Stomach smooth muscle (tissue), 2 donors: ENCODE data around the gene PPP2R5C.

Experiments
- H3K27ac ChIP-seq: one replicate; pipeline ENCODE4 v1.7.0; 2013; ENCODE audit warnings: mild to moderate bottlenecking, low read length, inconsistent platforms
- H3K27me3 ChIP-seq, 2 donors: one replicate each; pipeline ENCODE4 v1.7.0; 2013; ENCODE audit warnings: low read length in 2 of 2; ENCODE audit not compliant: insufficient read depth in 2 of 2, control insufficient read depth in 1 of 2
- H3K36me3 ChIP-seq, 2 donors: one replicate each; pipeline ENCODE4 v1.7.0; 2013; ENCODE audit warnings: low read length in 2 of 2; ENCODE audit not compliant: control insufficient read depth in 2 of 2, insufficient read depth in 2 of 2
- H3K4me1 ChIP-seq: one replicate; pipeline ENCODE4 v1.7.0; 2013; ENCODE audit warnings: low read length; ENCODE audit not compliant: control insufficient read depth, insufficient read depth
- H3K4me3 ChIP-seq, 2 donors: one replicate each; pipeline ENCODE4 v1.7.0; 2013; ENCODE audit warnings: low read length in 2 of 2
- H3K9ac ChIP-seq, 2 donors: one replicate each; pipeline ENCODE4 v1.7.0; 2013; ENCODE audit warnings: low read length in 2 of 2, mild to moderate bottlenecking in 1 of 2
- H3K9me3 ChIP-seq, 2 donors: one replicate each; pipeline ENCODE4 v1.7.0; 2013; ENCODE audit warnings: low read length in 2 of 2; ENCODE audit not compliant: control insufficient read depth in 2 of 2
- donor health status: healthy.
- donor health status: Pancreatic carcinoma.

PPP2R5C gene

GRCh38 chr14:101906645-101907044, 145.1 kb downstream of the PPP2R5C start:
- Histone ChIP-seq H3K27me3 (no peaks in the 10 kb centered on the region), H3K36me3 (peaks cover 48 to 55% of the 10 kb centered on the region in 2 donors), H3K4me1 (no peaks in the 10 kb centered on the region), H3K27ac (no peak overlapping the region), H3K9ac (no peak overlapping the region), H3K4me3 (no peak overlapping the region), H3K9me3 (no peaks in the 10 kb centered on the region)

- no peak overlapping the region for H3K27ac ChIP-seq
- no peak overlapping the region for H3K4me3 ChIP-seq
- H3K9me3 ChIP-seq, result no peaks in the 10 kb centered on the region
- H3K4me1 ChIP-seq, result no peaks in the 10 kb centered on the region
- no peaks in the 10 kb centered on the region for H3K27me3 ChIP-seq
- H3K36me3 ChIP-seq, result peaks cover 41 to 46% of the 10 kb centered on the region in 2 donors
- no peak overlapping the region for H3K9ac ChIP-seq
These were observed 146.1 kb downstream of the PPP2R5C start for GRCh38 chr14:101907619-101908018.

GRCh38 chr14:101908795-101909194, 147.3 kb downstream of the PPP2R5C start:
- Histone ChIP-seq H3K36me3 (peaks cover 39 to 47% of the 10 kb centered on the region in 2 donors), H3K9ac (no peak overlapping the region), H3K4me3 (no peak overlapping the region), H3K27me3 (no peaks in the 10 kb centered on the region), H3K9me3 (no peaks in the 10 kb centered on the region), H3K4me1 (no peaks in the 10 kb centered on the region), H3K27ac (no peak overlapping the region)

GRCh38 chr14:101909371-101910096, 148.0 kb downstream of the PPP2R5C start:
- peaks cover 39 to 49% of the 10 kb centered on the region in 2 donors for H3K36me3 ChIP-seq

GRCh38 chr14:101912841-101913240, 151.3 kb downstream of the PPP2R5C start:
- peaks cover 31 to 33% of the 10 kb centered on the region in 2 donors for H3K36me3 ChIP-seq
- peaks cover 10% of the 10 kb centered on the region for H3K4me1 ChIP-seq
- H3K9ac ChIP-seq, result no peak overlapping the region
- H3K4me3 ChIP-seq, result no peak overlapping the region
- no peaks in the 10 kb centered on the region for H3K27me3 ChIP-seq
- no peaks in the 10 kb centered on the region for H3K9me3 ChIP-seq
- no peak overlapping the region for H3K27ac ChIP-seq

More at GRCh38 chr14:101909371-101910096, 148.0 kb downstream of the PPP2R5C start:
- H3K9me3 ChIP-seq, result no peaks in the 10 kb centered on the region
- H3K4me3 ChIP-seq, result no peak overlapping the region
- H3K4me1 ChIP-seq, result no peaks in the 10 kb centered on the region
- H3K9ac ChIP-seq, result no peak overlapping the region
- H3K27me3 ChIP-seq, result no peaks in the 10 kb centered on the region
- H3K27ac ChIP-seq, result no peak overlapping the region

GRCh38 chr14:101914083-101914482, 152.6 kb downstream of the PPP2R5C start:
- Histone ChIP-seq H3K27me3 (no peaks in the 10 kb centered on the region), H3K4me3 (no peak overlapping the region), H3K27ac (no peak overlapping the region), H3K9ac (no peak overlapping the region), H3K36me3 (peaks cover 26 to 34% of the 10 kb centered on the region in 2 donors), H3K4me1 (peaks cover 11% of the 10 kb centered on the region), H3K9me3 (no peaks in the 10 kb centered on the region)

GRCh38 chr14:101915871-101916815, 154.6 kb downstream of the PPP2R5C start:
- Histone ChIP-seq H3K27ac (no peak overlapping the region), H3K36me3 (peaks cover 22 to 23% of the 10 kb centered on the region in 2 donors), H3K4me3 (no peak overlapping the region), H3K4me1 (peaks cover 11% of the 10 kb centered on the region), H3K27me3 (no peaks in the 10 kb centered on the region), H3K9me3 (no peaks in the 10 kb centered on the region), H3K9ac (no peak overlapping the region)

- Histone ChIP-seq H3K36me3 (peaks cover 22 to 23% of the 10 kb centered on the region in 2 donors), H3K9ac (no peak overlapping the region), H3K27ac (no peak overlapping the region), H3K4me1 (peaks cover 11% of the 10 kb centered on the region), H3K4me3 (no peak overlapping the region), H3K27me3 (no peaks in the 10 kb centered on the region), H3K9me3 (no peaks in the 10 kb centered on the region)
These were observed 155.4 kb downstream of the PPP2R5C start for GRCh38 chr14:101916816-101917412.

GRCh38 chr14:101917413-101918017, 156.0 kb downstream of the PPP2R5C start:
- Histone ChIP-seq H3K36me3 (peaks cover 22 to 23% of the 10 kb centered on the region in 2 donors), H3K4me1 (peaks cover 11% of the 10 kb centered on the region), H3K4me3 (peak overlapping the region in 1 of 2 donors; percentile 8), H3K27me3 (no peaks in the 10 kb centered on the region), H3K9ac (no peak overlapping the region), H3K9me3 (no peaks in the 10 kb centered on the region), H3K27ac (no peak overlapping the region)
